HG03066 (cell line): ENCODE measurements around the gene PATE1.

Source experiments
- ATAC-seq: cut with Tn5 transposase; IDR thresholded peaks from one replicate; pipeline ENCODE4 v1.9.1; 2021; ENCODE audit warnings: low read depth; ENCODE audit not compliant: unreplicated experiment

Gene PATE1

GRCh38 chr11:125787827-125788226 is 41.7 kb downstream of the PATE1 start, which contains the start of gene PATE3:
PATE3 (plus strand) TSS chr11:125788127; CDS start chr11:125788152, 25 bp downstream.
- ATAC-seq: no peak

GRCh38 chr11:125790825-125791224 is 44.7 kb downstream of the PATE1 start:
- ATAC-seq: no peak

DNA sequence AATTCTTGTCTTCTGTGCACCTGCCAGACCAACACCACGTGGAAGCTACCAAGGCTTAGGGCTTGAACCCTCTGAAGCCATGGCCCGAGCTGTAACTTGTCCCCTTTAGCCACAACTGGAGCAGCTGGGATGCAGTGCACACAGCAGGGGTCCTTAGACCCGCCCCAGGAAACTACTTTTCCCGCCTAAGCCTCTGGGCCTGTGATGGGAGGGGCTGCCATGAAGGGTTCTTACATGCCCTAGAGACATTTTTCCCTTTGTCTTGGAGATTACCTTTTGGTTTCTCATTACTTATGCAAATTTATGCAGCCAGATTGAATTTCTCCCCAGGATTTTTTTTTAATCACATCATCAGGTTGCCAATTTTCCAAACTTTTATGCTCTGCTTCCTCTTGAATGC is 51.6 kb downstream of the PATE1 start:
- no peak for ATAC-seq
